Measurements from ENCODE around the gene KIF2A.

The KIF2A gene

GRCh38 chr5:62330302-62330701 lies 24.3 kb downstream of the KIF2A start:
- no peak for DNase-seq

- DNase-seq = no peak
These were observed 25.9 kb downstream of the KIF2A start for GRCh38 chr5:62331921-62332320.

- DNase-seq = no peak
These were observed 27.3 kb downstream of the KIF2A start for GRCh38 chr5:62333250-62333794.

- DNase-seq = no peak
These were observed 28.1 kb downstream of the KIF2A start for GRCh38 chr5:62334082-62334481.

- no peak for DNase-seq
These were observed 34.4 kb downstream of the KIF2A start for GRCh38 chr5:62340392-62340791.

- DNase-seq = no peak
These were observed 35.0 kb downstream of the KIF2A start for GRCh38 chr5:62340979-62341378.

- no peak for DNase-seq
These were observed 35.9 kb downstream of the KIF2A start for GRCh38 chr5:62341783-62342475.

- no peak for DNase-seq
These were observed 36.5 kb downstream of the KIF2A start for GRCh38 chr5:62342476-62342837.

GRCh38 chr5:62343428-62343827 lies 37.4 kb downstream of the KIF2A start:
- no peak for DNase-seq

- no peak for DNase-seq
These were observed 40.7 kb downstream of the KIF2A start for GRCh38 chr5:62346748-62347147.

- no peak for DNase-seq
These were observed 41.9 kb downstream of the KIF2A start for GRCh38 chr5:62347928-62348327.

- DNase-seq = no peak
These were observed 42.9 kb downstream of the KIF2A start for GRCh38 chr5:62348723-62349481.

GRCh38 chr5:62354028-62354874 lies 48.2 kb downstream of the KIF2A start:
- no peak for DNase-seq

GRCh38 chr5:62362701-62363100 lies 56.7 kb downstream of the KIF2A start:
- no peak for DNase-seq

- no peak for DNase-seq
These were observed 63.0 kb downstream of the KIF2A start for GRCh38 chr5:62369039-62369438.

GRCh38 chr5:62371409-62371808 lies 65.4 kb downstream of the KIF2A start:
- DNase-seq = no peak

GRCh38 chr5:62372600-62372999 lies 66.6 kb downstream of the KIF2A start:
- DNase-seq = no peak

- DNase-seq = no peak
These were observed 67.4 kb downstream of the KIF2A start for GRCh38 chr5:62373382-62373781.

GRCh38 chr5:62374090-62374489 lies 68.1 kb downstream of the KIF2A start:
- DNase-seq = no peak

- DNase-seq = no peak
These were observed 69.6 kb downstream of the KIF2A start for GRCh38 chr5:62375627-62376026.

- DNase-seq = no peak
These were observed 70.1 kb downstream of the KIF2A start for GRCh38 chr5:62376064-62376463.

GRCh38 chr5:62385131-62385530 lies 79.1 kb downstream of the KIF2A start:
- DNase-seq = no peak

- no peak for DNase-seq
These were observed 79.9 kb downstream of the KIF2A start for GRCh38 chr5:62385816-62386400.

Measured in NCI-H2227 treated with DMSO at 0.1 percent for 48 hours (cell line).